ENCODE results near the gene SEPTIN12. TPM values are rescaled to one million over a fixed set of nuclear protein-coding genes. Genes with fewer than 3 reads are reported as not detected.

SEPTIN12 gene
- total RNA-seq, 1 donor from 2014 or later = 0.42 TPM

GRCh38 chr16:4799171-4799855, 11.2 kb upstream of the SEPTIN12 start:
- Mint-ChIP-seq H3K9me3 (no peaks in the 10 kb centered on the region), H3K36me3 (peaks cover 6% of the 10 kb centered on the region), H3K4me1 (peaks cover 24% of the 10 kb centered on the region), H3K4me3 (peak overlapping the region; percentile 22), H3K27me3 (ENCODE audit: low read depth) (no peaks in the 10 kb centered on the region), H3K27ac (no peak overlapping the region)
- no peak for TF ChIP-seq CTCF (IDR thresholded peaks at IDR 0.05; ENCODE audit: unreplicated experiment)
- no peak for DNase-seq (ENCODE audit: low spot score in 2 of 2, unreplicated experiment in 2 of 2)

- H3K4me3 Mint-ChIP-seq = no peak overlapping the region
- H3K4me1 Mint-ChIP-seq = peaks cover 16% of the 10 kb centered on the region
- H3K27me3 Mint-ChIP-seq (ENCODE audit: low read depth) = no peaks in the 10 kb centered on the region
- peaks cover 6% of the 10 kb centered on the region for H3K36me3 Mint-ChIP-seq
- H3K9me3 Mint-ChIP-seq = no peaks in the 10 kb centered on the region
- no peak for TF ChIP-seq CTCF (IDR thresholded peaks at IDR 0.05; ENCODE audit: unreplicated experiment)
- no peak overlapping the region for H3K27ac Mint-ChIP-seq
- DNase-seq (ENCODE audit: low spot score in 2 of 2, unreplicated experiment in 2 of 2) = no peak
Observed at GRCh38 chr16:4798456-4798855, 10.3 kb upstream of the SEPTIN12 start.

GRCh38 chr16:4797805-4798252, 9.7 kb upstream of the SEPTIN12 start:
- no peak overlapping the region for H3K4me3 Mint-ChIP-seq
- no peak overlapping the region for H3K27ac Mint-ChIP-seq
- H3K36me3 Mint-ChIP-seq = peaks cover 6% of the 10 kb centered on the region
- peaks cover 10% of the 10 kb centered on the region for H3K4me1 Mint-ChIP-seq
- TF ChIP-seq CTCF (IDR thresholded peaks at IDR 0.05; ENCODE audit: unreplicated experiment) = no peak
- DNase-seq (ENCODE audit: low spot score in 2 of 2, unreplicated experiment in 2 of 2) = no peak
- H3K9me3 Mint-ChIP-seq = no peaks in the 10 kb centered on the region
- no peaks in the 10 kb centered on the region for H3K27me3 Mint-ChIP-seq (ENCODE audit: low read depth)

GRCh38 chr16:4796982-4797804, 9.0 kb upstream of the SEPTIN12 start:
- Mint-ChIP-seq H3K27ac (no peak overlapping the region), H3K4me3 (no peak overlapping the region), H3K36me3 (peaks cover 6% of the 10 kb centered on the region), H3K4me1 (peaks cover 10% of the 10 kb centered on the region), H3K27me3 (ENCODE audit: low read depth) (no peaks in the 10 kb centered on the region), H3K9me3 (no peaks in the 10 kb centered on the region)
- TF ChIP-seq CTCF (IDR thresholded peaks at IDR 0.05; ENCODE audit: unreplicated experiment) = no peak
- DNase-seq (ENCODE audit: low spot score in 2 of 2, unreplicated experiment in 2 of 2) = no peak

- Mint-ChIP-seq H3K36me3 (peaks cover 6% of the 10 kb centered on the region), H3K27me3 (ENCODE audit: low read depth) (no peaks in the 10 kb centered on the region), H3K9me3 (no peaks in the 10 kb centered on the region)
Observed at GRCh38 chr16:4795828-4796572, 7.9 kb upstream of the SEPTIN12 start.

More at GRCh38 chr16:4795828-4796572, 7.9 kb upstream of the SEPTIN12 start:
- Mint-ChIP-seq H3K27ac (no peak overlapping the region), H3K4me1 (peaks cover 4% of the 10 kb centered on the region), H3K4me3 (no peak overlapping the region)
- DNase-seq (ENCODE audit: low spot score in 2 of 2, unreplicated experiment in 2 of 2) = no peak
- no peak for TF ChIP-seq CTCF (IDR thresholded peaks at IDR 0.05; ENCODE audit: unreplicated experiment)

Data from mesothelial cell of epicardium (in vitro differentiated cells).